Omental fat pad (tissue), 4 donors: ENCODE data around the gene USP44. TPM values are rescaled to one million over a fixed set of nuclear protein-coding genes. Genes with fewer than 3 reads are reported as not detected.
A peak's percentile ranks its signal among the peaks of the same experiment; 100 is the strongest.

Experiments
- ATAC-seq: fragments of 150-250 bp; one replicate; pipeline ENCODE4 v1.9.1; 2016; ENCODE audit warnings: mild to moderate bottlenecking, moderate library complexity; ENCODE audit not compliant: low FRiP score
- DNase-seq: peaks from one replicate; pipeline ENCODE4 v3.0.0-alpha.2; 2019; ENCODE audit warnings: low spot score
- CTCF ChIP-seq, 3 donors: fragments of 450-650 bp; IDR thresholded peaks; one replicate each; pipeline ENCODE4 v1.5.1; 2016 to 2017; ENCODE audit warnings: antibody characterized with exemption in 3 of 3, mild to moderate bottlenecking in 3 of 3, moderate library complexity in 2 of 3
- total RNA-seq, 4 donors: library from RNA; depleted of rRNA; stranded (reverse); fragments of >200 nt; gene quantifications; one replicate each; pipeline ENCODE4 v1.1.0, GENCODE V29; 2016

USP44 gene
- total RNA-seq, 4 donors from 2014 or later = 1.3 to 4.7 (median 4.0) TPM

- no peak for ATAC-seq
- no peak for DNase-seq
These were observed 6.3 kb upstream of the USP44 start for GRCh38 chr12:95557625-95558024.

DNA sequence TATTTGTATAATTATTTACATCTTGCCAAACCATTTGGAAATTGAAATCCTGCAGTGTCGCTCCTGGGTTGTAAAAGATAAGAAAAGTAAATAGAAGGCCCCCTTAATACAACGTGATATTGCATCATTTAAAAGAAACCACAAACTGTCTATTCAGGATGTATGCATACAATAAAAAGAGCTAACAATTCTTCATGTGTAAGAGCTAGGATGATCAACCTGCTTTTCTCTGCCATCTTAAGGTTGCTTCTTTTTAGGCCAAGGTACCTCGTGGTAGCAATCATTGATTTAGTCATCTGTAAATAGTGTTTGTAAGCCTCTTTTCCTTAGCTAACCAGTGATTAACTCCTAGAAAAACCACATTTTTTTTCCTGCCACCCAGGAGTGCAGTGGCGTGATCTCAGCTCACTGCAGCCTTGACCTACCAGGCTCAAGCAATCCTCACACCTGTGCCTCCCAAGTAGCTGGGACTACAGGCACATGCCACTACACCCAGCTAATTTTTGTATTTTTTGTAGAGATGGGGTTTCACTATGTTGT lies 3.3 kb upstream of the USP44 start:
- no peak for TF ChIP-seq CTCF (IDR thresholded peaks at IDR 0.05)
- ATAC-seq = no peak
- no peak for DNase-seq

More at GRCh38 chr12:95557625-95558024, 6.3 kb upstream of the USP44 start:
- TF ChIP-seq CTCF (IDR thresholded peaks at IDR 0.05) = no peak

DNA sequence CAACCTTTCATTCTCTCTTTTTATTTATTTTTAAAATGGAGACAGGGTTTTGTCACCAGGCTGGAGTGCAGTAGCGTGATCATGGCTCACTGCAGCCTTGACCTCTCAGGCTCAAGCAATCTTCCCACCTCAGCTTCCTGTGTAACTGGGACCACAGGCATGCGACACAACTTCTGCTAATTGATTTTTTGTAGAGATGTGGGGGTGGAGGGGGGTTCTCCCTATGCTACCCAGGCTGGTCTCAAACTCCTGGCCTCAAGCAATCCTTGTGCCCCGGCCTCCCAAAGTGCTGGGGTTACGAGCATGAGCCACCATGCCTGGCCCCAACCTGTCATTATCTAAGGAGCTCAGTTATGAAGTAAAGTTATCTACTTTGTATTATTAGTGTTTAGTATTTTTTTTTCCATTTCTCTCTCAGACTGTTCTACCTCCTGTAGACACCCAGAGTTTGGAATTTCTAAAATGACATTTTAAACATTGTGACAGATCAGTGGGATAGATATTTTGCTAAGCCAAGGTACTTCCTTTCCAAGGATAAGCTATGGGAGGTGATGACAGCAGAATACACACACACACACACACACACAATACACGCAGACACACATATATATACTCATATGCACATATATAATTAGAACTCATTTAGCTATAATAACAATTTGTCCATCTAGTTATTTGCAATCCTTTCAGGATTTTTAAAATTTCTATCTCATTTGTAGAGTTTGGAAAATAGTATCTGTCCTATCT lies 2.1 kb upstream of the USP44 start:
- ATAC-seq = no peak
- DNase-seq = no peak
- TF ChIP-seq CTCF (IDR thresholded peaks at IDR 0.05) = no peak

DNA sequence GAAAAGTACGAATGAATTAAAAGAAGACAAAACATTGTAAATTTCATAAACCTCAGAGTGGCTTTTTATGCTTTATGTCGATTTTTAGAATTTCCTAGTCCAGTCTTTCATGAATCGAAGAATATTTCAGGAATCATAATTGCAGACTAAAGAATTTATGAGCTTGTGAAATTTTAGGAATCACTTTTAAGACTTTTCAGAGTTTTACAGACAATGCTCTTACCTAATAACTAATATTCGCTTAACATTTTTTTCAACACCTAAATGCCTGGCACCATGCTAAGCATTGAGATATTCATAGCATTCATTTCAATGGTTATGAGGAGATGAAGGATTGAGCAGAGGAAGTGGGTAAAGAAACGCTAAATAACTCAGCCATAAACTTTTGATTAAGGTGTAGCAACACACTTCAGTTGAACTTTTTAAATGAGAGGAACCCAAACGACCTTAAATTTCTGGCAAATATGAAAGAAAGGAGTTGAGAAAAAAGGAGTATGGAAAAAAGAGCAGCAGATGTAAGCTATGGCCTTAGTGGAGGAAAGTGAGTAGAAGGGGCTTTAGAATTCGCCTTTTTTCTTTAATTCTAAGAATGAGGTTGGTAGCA lies 739 bp upstream of the USP44 start:
- ATAC-seq (no peak), DNase-seq (no peak)
- TF ChIP-seq CTCF (IDR thresholded peaks at IDR 0.05) = no peak

DNA sequence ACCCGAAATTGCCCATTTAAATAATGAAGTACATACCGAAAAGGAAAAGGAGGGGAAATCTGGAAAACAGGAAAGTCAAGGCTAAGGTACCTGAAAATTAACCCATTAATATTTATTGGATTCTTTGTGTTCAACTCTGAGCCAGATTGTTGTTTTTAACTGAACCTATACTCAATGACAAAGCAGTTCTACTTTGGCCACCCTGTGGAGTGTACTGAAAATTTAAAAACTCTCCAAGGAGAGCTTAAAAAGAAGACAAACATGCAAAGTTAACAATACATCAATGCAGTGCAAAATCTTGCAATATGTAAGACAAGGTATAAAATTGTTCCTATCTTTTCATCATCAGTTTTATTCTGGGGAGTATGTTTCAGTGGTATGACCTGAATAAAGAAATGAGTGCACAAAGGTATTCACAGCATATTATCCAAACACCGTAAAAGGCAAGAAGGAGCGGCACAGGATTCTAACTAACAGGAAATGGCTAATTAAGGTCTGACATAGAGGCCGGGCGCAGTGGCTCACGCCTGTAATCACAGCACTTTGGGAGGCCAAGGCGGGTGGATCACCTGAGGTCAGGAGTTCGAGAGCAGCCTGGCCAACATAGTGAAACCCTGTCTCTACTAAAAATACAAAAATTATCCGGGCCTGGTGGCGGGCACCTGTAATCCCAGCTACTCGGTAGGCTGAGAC lies 1.7 kb downstream of the USP44 start:
- TF ChIP-seq CTCF (IDR thresholded peaks at IDR 0.05) = no peak
- DNase-seq (no peak), ATAC-seq (no peak)

- no peak for TF ChIP-seq CTCF (IDR thresholded peaks at IDR 0.05)
These were observed 2.5 kb downstream of the USP44 start for GRCh38 chr12:95548539-95549391.

More at GRCh38 chr12:95548539-95549391, 2.5 kb downstream of the USP44 start:
- ATAC-seq (peak; percentile 88), DNase-seq (no peak)
